ENCODE measurements around the gene C21orf58. TPM values are rescaled to one million over a fixed set of nuclear protein-coding genes. Genes with fewer than 3 reads are reported as not detected.
A peak's percentile ranks its signal among the peaks of the same experiment; 100 is the strongest.

Gene C21orf58
- polyA plus RNA-seq, 3 donors = 0.15 to 0.73 (median 0.21) TPM

- no peak overlapping the region for H3K4me3 Mint-ChIP-seq
- no peak overlapping the region for H3K4me3 ChIP-seq (replicated peaks in 1 of 3; ENCODE audit: low read depth in 2 of 3, low read length in 3 of 3)
- H3K27ac Mint-ChIP-seq = peak overlapping the region in 1 of 7 donors; percentile 31
- peaks cover 78 to 98% of the 10 kb centered on the region in 2 donors for H3K36me3 Mint-ChIP-seq
- no peak overlapping the region for H2AFZ ChIP-seq (ENCODE audit: insufficient read depth, low read depth, low read length, poor library complexity, severe bottlenecking)
- no peak overlapping the region for H3K4me2 ChIP-seq (replicated peaks; ENCODE audit: extremely low read depth, low read length, poor library complexity, severe bottlenecking)
- no peak for TF ChIP-seq CTCF (IDR thresholded peaks at IDR 0.05)
- H3K9me3 Mint-ChIP-seq = peaks cover 0 to 5% (median 0%) of the 10 kb centered on the region in 7 donors
- H3K36me3 ChIP-seq (replicated peaks in 1 of 2; ENCODE audit: control insufficient read depth in 1 of 2, insufficient read depth in 2 of 2, low read length in 2 of 2) = peaks cover 82 to 88% of the 10 kb centered on the region in 2 donors
- H3K4me1 Mint-ChIP-seq = no peaks in the 10 kb centered on the region
- DNase-seq = no peak
- H3K79me2 ChIP-seq (ENCODE audit: insufficient read depth, low read length) = no peaks in the 10 kb centered on the region
- no peaks in the 10 kb centered on the region for H3K4me1 ChIP-seq (ENCODE audit: control insufficient read depth in 1 of 2, insufficient read depth in 2 of 2, low read length in 2 of 2)
- H3K9me3 ChIP-seq (replicated peaks in 1 of 2; ENCODE audit: control insufficient read depth in 1 of 2, insufficient read depth in 1 of 2, low read length in 2 of 2) = no peaks in the 10 kb centered on the region
- WGBS (ENCODE audit: insufficient coverage) = 97% methylated on average over 33 of the region's 33 CpGs
- H3K27me3 Mint-ChIP-seq (ENCODE audit: low read depth in 3 of 3) = peaks cover 0 to 1% (median 0%) of the 10 kb centered on the region in 3 donors
- no peaks in the 10 kb centered on the region for H4K20me1 ChIP-seq (ENCODE audit: insufficient read depth, low read length)
- no peaks in the 10 kb centered on the region for H3K27me3 ChIP-seq (ENCODE audit: control insufficient read depth in 2 of 2, insufficient read depth in 2 of 2, low read length in 2 of 2)
- intact Hi-C loops (cut with micrococcal nuclease) = no loop called here
- no peak overlapping the region for H3K27ac ChIP-seq (ENCODE audit: low read depth in 1 of 2, low read length in 2 of 2)
- H3K9ac ChIP-seq (ENCODE audit: insufficient read depth, low read length, poor library complexity, severe bottlenecking) = no peak overlapping the region
Measured at GRCh38 chr21:46355161-46356004, 31.7 kb upstream of the C21orf58 start.

- Histone ChIP-seq H2AFZ (ENCODE audit: insufficient read depth, low read depth, low read length, poor library complexity, severe bottlenecking) (no peak overlapping the region), H4K20me1 (ENCODE audit: insufficient read depth, low read length) (no peaks in the 10 kb centered on the region), H3K9ac (ENCODE audit: insufficient read depth, low read length, poor library complexity, severe bottlenecking) (no peak overlapping the region), H3K27me3 (ENCODE audit: control insufficient read depth in 2 of 2, insufficient read depth in 2 of 2, low read length in 2 of 2) (no peaks in the 10 kb centered on the region), H3K27ac (ENCODE audit: low read depth in 1 of 2, low read length in 2 of 2) (no peak overlapping the region), H3K4me1 (ENCODE audit: control insufficient read depth in 1 of 2, insufficient read depth in 2 of 2, low read length in 2 of 2) (no peaks in the 10 kb centered on the region), H3K79me2 (ENCODE audit: insufficient read depth, low read length) (no peaks in the 10 kb centered on the region), H3K4me3 (replicated peaks in 1 of 3; ENCODE audit: low read depth in 2 of 3, low read length in 3 of 3) (no peak overlapping the region), H3K4me2 (replicated peaks; ENCODE audit: extremely low read depth, low read length, poor library complexity, severe bottlenecking) (no peak overlapping the region), H3K36me3 (replicated peaks in 1 of 2; ENCODE audit: control insufficient read depth in 1 of 2, insufficient read depth in 2 of 2, low read length in 2 of 2) (peaks cover 87 to 96% of the 10 kb centered on the region in 2 donors), H3K9me3 (replicated peaks in 1 of 2; ENCODE audit: control insufficient read depth in 1 of 2, insufficient read depth in 1 of 2, low read length in 2 of 2) (no peaks in the 10 kb centered on the region)
- DNase-seq = no peak
- TF ChIP-seq CTCF (IDR thresholded peaks at IDR 0.05) = no peak
- intact Hi-C loops (cut with micrococcal nuclease) = no loop called here
- Mint-ChIP-seq H3K27ac (no peak overlapping the region), H3K4me3 (no peak overlapping the region), H3K9me3 (peaks cover 0 to 5% (median 0%) of the 10 kb centered on the region in 7 donors), H3K4me1 (no peaks in the 10 kb centered on the region), H3K27me3 (ENCODE audit: low read depth in 3 of 3) (peaks cover 0 to 1% (median 0%) of the 10 kb centered on the region in 3 donors), H3K36me3 (peaks cover 83 to 98% of the 10 kb centered on the region in 2 donors)
- 99% methylated on average over 13 of the region's 13 CpGs for WGBS (ENCODE audit: insufficient coverage)
Measured at GRCh38 chr21:46354518-46354917, 30.8 kb upstream of the C21orf58 start.
